ENCODE results near the gene BCR.

GRCh38 chr22:23166042-23166831, 14.1 kb upstream of the BCR start:
- no peak for TF ChIP-seq CTCF (IDR thresholded peaks at IDR 0.05)
- TF ChIP-seq POLR2A (IDR thresholded peaks at IDR 0.05): no peak
- no peak for TF ChIP-seq POLR2AphosphoS5 (IDR thresholded peaks at IDR 0.05)
